HepG2 (cell line): ENCODE results near the gene SPRR3. TPM values are rescaled to one million over a fixed set of nuclear protein-coding genes. Genes with fewer than 3 reads are reported as not detected.

Experiments used
- ATAC-seq: fragments of 200-7000 bp; cut with Tn5 transposase; 3 replicates; pipeline ENCODE4 v1.9.1; 2020; ENCODE audit warnings: mild to moderate bottlenecking, moderate library complexity
- BruUV-seq: library from RNA; stranded (reverse); fragments of 400-500 nt; replicated peaks from 2 replicates; lab custom pipeline; 2021; lab: Mats Ljungman, UMichigan
- CTCF ChIA-PET: fragments of 300-600 bp; formaldehyde crosslinking; extraction: SDS; loops from one replicate; lab custom pipeline; 2021; ENCODE audit warnings: low total read pairs, inconsistent platforms, low intra/inter-chr PET ratio; lab: Yijun Ruan, JAX
- POLR2A ChIA-PET: fragments of 350-600 bp; sonication (Branson Sonifier 250); formaldehyde crosslinking; loops from one replicate; lab custom pipeline; 2020; ENCODE audit warnings: antibody characterized with exemption, inconsistent platforms; lab: Yijun Ruan, JAX
- DNase-seq: peaks from one replicate; pipeline ENCODE4 v3.0.0-alpha.2; 2015; ENCODE audit warnings: low spot score
- FAIRE-seq: peaks from 3 replicates; lab custom pipeline; 2011; peaks lifted over from hg19 to GRCh38; lab: Jason Lieb, UNC
- H2AFZ ChIP-seq: one replicate; pipeline ENCODE4 v1.6.1; 2011; ENCODE audit warnings: low read length, inconsistent platforms
- H3K27ac ChIP-seq: fragments of 300-600 bp; 3 replicates; pipeline ENCODE4 v1.8.0; 2011; ENCODE audit warnings: mixed run types, mild to moderate bottlenecking, mixed read lengths, low read length, inconsistent platforms; ENCODE audit not compliant: insufficient read depth; ENCODE audit errors: extremely low read length
- H3K27me3 ChIP-seq, 2 experiments: fragments of 200-600 bp in 1 of 2; 2 replicates in 1 of 2; 3 replicates in 1 of 2; pipeline versions ENCODE4 v1.6.0 to v1.8.0; 2011; ENCODE audit warnings: low read length in 2 of 2, mild to moderate bottlenecking in 2 of 2, moderate library complexity in 2 of 2, inconsistent platforms in 1 of 2; ENCODE audit not compliant: insufficient read depth in 2 of 2, control insufficient read depth in 1 of 2
- H3K36me3 ChIP-seq, 2 experiments: fragments of 200-600 bp in 1 of 2; replicated peaks in 1 of 2; 2 replicates in 1 of 2; 3 replicates in 1 of 2; pipeline versions ENCODE4 v1.5.1 to v1.8.0; 2011; ENCODE audit warnings: low read length in 2 of 2, inconsistent platforms in 1 of 2; ENCODE audit not compliant: insufficient read depth in 2 of 2, control insufficient read depth in 1 of 2
- H3K4me1 ChIP-seq: 2 replicates; pipeline ENCODE4 v1.5.1; 2012; ENCODE audit warnings: low read length, inconsistent platforms; ENCODE audit not compliant: insufficient read depth
- H3K4me2 ChIP-seq: 2 replicates; pipeline ENCODE4 v1.6.0; 2011; ENCODE audit warnings: low read depth, low read length, inconsistent platforms
- H3K4me3 ChIP-seq, 3 experiments: fragments of 200-600 bp in 1 of 3; sonication (generic), shearing (Covaris generic) in 1 of 3; replicated peaks in 1 of 3; 2 replicates each; pipeline ENCODE4 v1.5.1; 2011 to 2016; ENCODE audit warnings: low read length in 3 of 3, inconsistent platforms in 2 of 3, low read depth in 2 of 3, mild to moderate bottlenecking in 2 of 3, control low read depth in 1 of 3, mixed read lengths in 1 of 3; ENCODE audit not compliant: insufficient read depth in 1 of 3
- H3K79me2 ChIP-seq: one replicate; pipeline ENCODE4 v1.6.1; 2011; ENCODE audit warnings: low read length, inconsistent platforms; ENCODE audit not compliant: insufficient read depth
- H3K9ac ChIP-seq: 2 replicates; pipeline ENCODE4 v1.6.0; 2011; ENCODE audit warnings: mild to moderate bottlenecking, low read depth, low read length, inconsistent platforms; ENCODE audit not compliant: insufficient read depth
- H3K9me3 ChIP-seq: 2 replicates; pipeline ENCODE4 v1.5.1; 2012; ENCODE audit warnings: mild to moderate bottlenecking, low read length
- H4K20me1 ChIP-seq: 2 replicates; pipeline ENCODE4 v1.6.0; 2011; ENCODE audit warnings: inconsistent platforms, mild to moderate bottlenecking, low read length, moderate library complexity; ENCODE audit not compliant: insufficient read depth
- FOXO1 ChIP-seq: sonication (generic); formaldehyde crosslinking; IDR thresholded peaks from 2 replicates; pipeline ENCODE4 v1.4.0; 2020; ENCODE audit warnings: missing genetic modification reagents
- GMEB2 ChIP-seq: IDR thresholded peaks from 2 replicates; pipeline ENCODE4 v1.6.1; 2016; ENCODE audit warnings: missing biosample characterization, missing genetic modification reagents, low read depth
- GTF2F1 ChIP-seq: fragments of 150-350 bp; IDR thresholded peaks from 2 replicates; pipeline ENCODE4 v1.6.1; 2014; ENCODE audit warnings: low read length
- HMGA1 ChIP-seq: sonication (generic); formaldehyde crosslinking; conservative IDR thresholded peaks from 2 replicates; pipeline ENCODE4 v1.4.0; 2020; ENCODE audit warnings: missing genetic modification reagents
- HNF4A ChIP-seq: sonication (generic); formaldehyde crosslinking; IDR thresholded peaks from 2 replicates; pipeline ENCODE4 v1.4.0; 2020; ENCODE audit warnings: missing genetic modification reagents
- KMT2A ChIP-seq: sonication (generic); formaldehyde crosslinking; IDR thresholded peaks from 2 replicates; pipeline ENCODE4 v1.4.0; 2020; ENCODE audit warnings: missing genetic modification reagents
- MAX ChIP-seq: IDR thresholded peaks from 2 replicates; pipeline ENCODE4 v1.6.1; 2012; ENCODE audit warnings: inconsistent platforms
- MXD1 ChIP-seq: sonication (generic); formaldehyde crosslinking; IDR thresholded peaks from 2 replicates; pipeline ENCODE4 v1.4.0; 2020; ENCODE audit warnings: mild to moderate bottlenecking, missing genetic modification reagents
- PHF8 ChIP-seq: sonication (generic); formaldehyde crosslinking; IDR thresholded peaks from 2 replicates; pipeline ENCODE4 v1.5.0; 2020; ENCODE audit warnings: missing genetic modification reagents
- RFX1 ChIP-seq: fragments of 450-650 bp; IDR thresholded peaks from 2 replicates; pipeline ENCODE4 v1.6.1; 2017
- TBX2 ChIP-seq: sonication (generic); formaldehyde crosslinking; IDR thresholded peaks from 2 replicates; pipeline ENCODE4 v1.5.0; 2020; ENCODE audit warnings: missing genetic modification reagents, mild to moderate bottlenecking, borderline replicate concordance
- ZBTB1 ChIP-seq: sonication (generic); formaldehyde crosslinking; IDR thresholded peaks from 2 replicates; pipeline ENCODE4 v1.4.0; 2020; ENCODE audit warnings: missing genetic modification reagents, borderline replicate concordance
- ZBTB10 ChIP-seq: sonication (generic); formaldehyde crosslinking; IDR thresholded peaks from 2 replicates; pipeline ENCODE4 v1.4.0; 2020; ENCODE audit warnings: missing genetic modification reagents, borderline replicate concordance
- ZNF207 ChIP-seq: fragments of 450-650 bp; IDR thresholded peaks from 2 replicates; pipeline ENCODE4 v1.6.1; 2016; ENCODE audit warnings: antibody characterized with exemption, borderline replicate concordance
- ZNF264 ChIP-seq: sonication (generic); formaldehyde crosslinking; IDR thresholded peaks from 2 replicates; pipeline ENCODE4 v1.4.0; 2020; ENCODE audit warnings: missing genetic modification reagents
- ZNF674 ChIP-seq: sonication (generic); formaldehyde crosslinking; IDR thresholded peaks from 2 replicates; pipeline ENCODE4 v1.5.0; 2020; ENCODE audit warnings: low read depth, mild to moderate bottlenecking, missing genetic modification reagents
- WGBS: methylation state at CpG from one replicate; pipeline ENCODE4 v1.1.6; 2017; ENCODE audit warnings: low lambda C conversion rate; 5-methylcytosine and 5-hydroxymethylcytosine counted together
- in situ Hi-C: cut with HindIII; loops from 2 replicates; pipeline ENCODE4 v1.10.0; 2017; ENCODE audit warnings: low pct_unique_long_range_greater_than_20kb; ENCODE audit not compliant: extremely low pct_ligation_motif_present
- intact Hi-C: fragments of 100-400 bp; cut with micrococcal nuclease; formaldehyde crosslinking; loops from one replicate; pipeline ENCODE4 v1.10.0; 2022; ENCODE audit not compliant: unreplicated experiment
- polyA plus RNA-seq, 8 experiments: library from polyadenylated mRNA; depleted of rRNA in 3 of 8; stranded (reverse) in 7 of 8; unstranded in 1 of 8; fragments of >200 nt; fragmentation: Illumina TruSeq in 4 of 8; extraction: Trizol in 4 of 8; gene quantifications; 2 replicates each; pipeline versions ENCODE4 v1.2.1 to v1.2.3, GENCODE V29; 2011 to 2016; ENCODE audit warnings: low read depth in 4 of 8, missing spikeins in 1 of 8, mixed read lengths in 1 of 8; ENCODE audit not compliant: insufficient read depth in 1 of 8
- total RNA-seq, 5 experiments: library from RNA; depleted of rRNA; stranded (reverse); fragments of >200 nt; fragmentation: Illumina TruSeq; extraction: Trizol; gene quantifications; 2 replicates each; pipeline ENCODE4 v1.2.3, GENCODE V29; 2016; ENCODE audit warnings: low read depth in 1 of 5

SPRR3 gene
- total and polyA plus RNA-seq, 2 of the 13 experiments (the other 11 are each of a cell fraction or from before 2014, with no cell fraction given) = not detected

GRCh38 chr1:152982076-152982475 lies 19.5 kb upstream of the SPRR3 start:
- Histone ChIP-seq H3K36me3 (no peaks in the 10 kb centered on the region), H3K79me2 (no peaks in the 10 kb centered on the region), H2AFZ (no peak overlapping the region), H3K27me3 (no peaks in the 10 kb centered on the region), H4K20me1 (no peaks in the 10 kb centered on the region), H3K27ac (no peak overlapping the region), H3K4me1 (no peaks in the 10 kb centered on the region), H3K9ac (no peak overlapping the region), H3K4me3 (no peak overlapping the region), H3K4me2 (no peak overlapping the region), H3K9me3 (no peaks in the 10 kb centered on the region)
- ChIA-PET POLR2A (no interaction called here), CTCF (no interaction called here)
- ATAC-seq (no peak), FAIRE-seq (no peak), DNase-seq (no peak)
- WGBS = 3% methylated on average over 2 of the region's 4 CpGs
- intact Hi-C loops = no loop called here
- no TSS peak for BruUV-seq
- in situ Hi-C loops = no loop called here
- TF ChIP-seq GMEB2 (CRISPR knock-in tag) (no peak), MAX (no peak), TBX2 (no peak), ZNF674 (CRISPR knock-in tag) (no peak), FOXO1 (CRISPR knock-in tag) (no peak), ZNF207 (no peak)

- Histone ChIP-seq H3K4me3 (no peak overlapping the region), H3K4me1 (no peaks in the 10 kb centered on the region), H3K36me3 (no peaks in the 10 kb centered on the region), H3K9me3 (no peaks in the 10 kb centered on the region), H4K20me1 (no peaks in the 10 kb centered on the region), H3K79me2 (no peaks in the 10 kb centered on the region), H3K9ac (no peak overlapping the region), H3K4me2 (no peak overlapping the region), H3K27me3 (no peaks in the 10 kb centered on the region), H2AFZ (no peak overlapping the region), H3K27ac (no peak overlapping the region)
- DNase-seq (no peak), ATAC-seq (no peak), FAIRE-seq (no peak)
- in situ Hi-C loops = no loop called here
- CTCF ChIA-PET = no interaction called here
- intact Hi-C loops = no loop called here
- POLR2A ChIA-PET = no interaction called here
- BruUV-seq = no TSS peak
- TF ChIP-seq ZNF264 (CRISPR knock-in tag) (no peak), KMT2A (CRISPR knock-in tag) (no peak), GTF2F1 (no peak), MXD1 (CRISPR knock-in tag) (no peak), RFX1 (no peak), ZBTB10 (no peak), FOXO1 (CRISPR knock-in tag) (no peak), PHF8 (CRISPR knock-in tag) (no peak), HNF4A (no peak), HMGA1 (CRISPR knock-in tag) (no peak), ZBTB1 (CRISPR knock-in tag) (no peak)
Measured at GRCh38 chr1:152983234-152983633, 18.3 kb upstream of the SPRR3 start.
